ENCODE results near the gene ROR1.

The ROR1 gene

GRCh38 chr1:63748046-63748580 is 25.7 kb upstream of the ROR1 start:
- Mint-ChIP-seq H3K4me3 (no peak overlapping the region), H3K27me3 (peaks cover 22% of the 10 kb centered on the region), H3K4me1 (ENCODE audit: low read depth) (no peaks in the 10 kb centered on the region), H3K27ac (no peak overlapping the region), H3K36me3 (ENCODE audit: low read depth) (no peaks in the 10 kb centered on the region), H3K9me3 (no peaks in the 10 kb centered on the region)

DNA sequence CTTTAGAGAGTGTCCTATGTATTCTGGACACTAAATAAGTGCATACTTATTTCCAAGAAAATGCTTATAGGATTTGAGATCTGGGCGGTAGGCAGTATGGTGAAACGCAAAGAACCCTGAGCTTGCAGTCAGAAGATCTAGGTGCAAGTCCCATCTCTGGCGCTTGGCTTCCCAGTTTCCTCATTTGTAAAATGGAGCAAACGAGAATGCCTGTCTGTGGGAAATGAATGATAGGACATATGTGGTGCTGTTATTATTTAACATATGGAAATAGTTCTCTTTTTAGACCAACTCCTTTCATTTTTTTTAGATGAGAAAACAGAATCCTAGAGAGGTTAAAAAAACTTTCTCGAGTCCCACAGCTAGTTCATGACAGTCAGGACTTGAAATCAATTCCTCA is 25.2 kb upstream of the ROR1 start:
- no peaks in the 10 kb centered on the region for H3K4me1 Mint-ChIP-seq (ENCODE audit: low read depth)
- peaks cover 22% of the 10 kb centered on the region for H3K27me3 Mint-ChIP-seq
- no peak overlapping the region for H3K4me3 Mint-ChIP-seq
- no peak overlapping the region for H3K27ac Mint-ChIP-seq
- no peaks in the 10 kb centered on the region for H3K36me3 Mint-ChIP-seq (ENCODE audit: low read depth)
- no peaks in the 10 kb centered on the region for H3K9me3 Mint-ChIP-seq

- Mint-ChIP-seq H3K36me3 (ENCODE audit: low read depth) (no peaks in the 10 kb centered on the region), H3K9me3 (no peaks in the 10 kb centered on the region), H3K4me1 (ENCODE audit: low read depth) (no peaks in the 10 kb centered on the region), H3K27me3 (peaks cover 22% of the 10 kb centered on the region), H3K4me3 (no peak overlapping the region), H3K27ac (no peak overlapping the region)
These were observed 23.1 kb upstream of the ROR1 start for GRCh38 chr1:63750721-63751120.

- no peaks in the 10 kb centered on the region for H3K4me1 Mint-ChIP-seq (ENCODE audit: low read depth)
- H3K4me3 Mint-ChIP-seq, result no peak overlapping the region
- H3K27ac Mint-ChIP-seq, result no peak overlapping the region
- peaks cover 22% of the 10 kb centered on the region for H3K27me3 Mint-ChIP-seq
- no peaks in the 10 kb centered on the region for H3K9me3 Mint-ChIP-seq
- H3K36me3 Mint-ChIP-seq (ENCODE audit: low read depth), result no peaks in the 10 kb centered on the region
These were observed 21.6 kb upstream of the ROR1 start for GRCh38 chr1:63752176-63752575.

DNA sequence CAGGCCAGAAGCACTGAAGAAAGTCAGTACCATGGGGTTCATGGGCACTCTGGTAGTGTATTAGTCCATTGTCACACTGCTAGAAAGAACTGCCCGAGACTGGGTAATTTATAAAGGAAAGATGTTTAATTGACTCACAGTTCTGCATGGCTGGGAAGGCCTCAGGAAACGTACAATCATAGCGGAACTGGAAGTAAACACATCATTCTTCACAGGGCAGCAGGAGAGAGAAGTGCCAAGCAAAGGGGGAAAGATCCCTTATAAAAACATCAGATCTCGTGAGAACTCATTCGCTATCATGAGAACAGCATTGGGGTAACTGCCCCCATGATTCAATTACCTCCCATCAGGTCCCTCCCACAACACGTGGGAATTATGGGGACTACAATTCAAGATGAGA is 20.2 kb upstream of the ROR1 start:
- H3K36me3 Mint-ChIP-seq (ENCODE audit: low read depth), result no peaks in the 10 kb centered on the region

GRCh38 chr1:63756839-63757238 is 17.0 kb upstream of the ROR1 start:
- Mint-ChIP-seq H3K4me3 (no peak overlapping the region), H3K27me3 (no peaks in the 10 kb centered on the region), H3K27ac (no peak overlapping the region), H3K4me1 (ENCODE audit: low read depth) (no peaks in the 10 kb centered on the region), H3K36me3 (ENCODE audit: low read depth) (no peaks in the 10 kb centered on the region), H3K9me3 (no peaks in the 10 kb centered on the region)

More for the DNA sequence above, 20.2 kb upstream of the ROR1 start:
- Mint-ChIP-seq H3K27me3 (peaks cover 15% of the 10 kb centered on the region), H3K4me1 (ENCODE audit: low read depth) (no peaks in the 10 kb centered on the region), H3K27ac (no peak overlapping the region), H3K4me3 (no peak overlapping the region), H3K9me3 (no peaks in the 10 kb centered on the region)

DNA sequence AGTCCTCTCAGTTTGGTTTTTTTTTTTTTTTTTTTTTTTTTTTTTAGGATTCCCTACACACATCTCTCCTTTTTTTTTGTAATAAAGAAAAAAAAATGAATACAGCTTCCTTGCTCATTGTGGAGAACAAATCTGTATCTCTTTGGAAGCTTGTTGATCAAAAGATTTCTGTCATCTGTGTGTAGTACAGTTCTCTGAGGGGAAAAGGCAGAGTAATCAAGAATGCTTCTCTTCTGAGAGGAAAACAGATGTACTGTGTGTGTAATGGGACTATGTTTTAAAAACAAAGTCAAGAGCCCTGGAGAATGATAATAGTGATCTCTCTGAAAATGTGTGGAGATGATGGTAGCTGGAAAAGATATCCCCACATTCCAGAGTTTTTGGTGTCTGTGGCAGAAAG is 16.5 kb upstream of the ROR1 start:
- Mint-ChIP-seq H3K27ac (no peak overlapping the region), H3K27me3 (no peaks in the 10 kb centered on the region), H3K4me1 (ENCODE audit: low read depth) (no peaks in the 10 kb centered on the region), H3K4me3 (no peak overlapping the region), H3K36me3 (ENCODE audit: low read depth) (no peaks in the 10 kb centered on the region), H3K9me3 (no peaks in the 10 kb centered on the region)

GRCh38 chr1:63758791-63759190 is 15.0 kb upstream of the ROR1 start:
- Mint-ChIP-seq H3K4me1 (ENCODE audit: low read depth) (no peaks in the 10 kb centered on the region), H3K27ac (no peak overlapping the region), H3K4me3 (no peak overlapping the region), H3K36me3 (ENCODE audit: low read depth) (no peaks in the 10 kb centered on the region), H3K27me3 (peaks cover 1% of the 10 kb centered on the region), H3K9me3 (peaks cover 5% of the 10 kb centered on the region)

GRCh38 chr1:63759778-63760177 is 14.0 kb upstream of the ROR1 start:
- Mint-ChIP-seq H3K36me3 (ENCODE audit: low read depth) (no peaks in the 10 kb centered on the region), H3K9me3 (peaks cover 8% of the 10 kb centered on the region), H3K4me1 (ENCODE audit: low read depth) (no peaks in the 10 kb centered on the region), H3K4me3 (no peak overlapping the region), H3K27me3 (peaks cover 5% of the 10 kb centered on the region), H3K27ac (no peak overlapping the region)

- H3K36me3 Mint-ChIP-seq (ENCODE audit: low read depth), result no peaks in the 10 kb centered on the region
- peaks cover 20% of the 10 kb centered on the region for H3K4me1 Mint-ChIP-seq (ENCODE audit: low read depth)
- H3K4me3 Mint-ChIP-seq, result no peak overlapping the region
- no peaks in the 10 kb centered on the region for H3K9me3 Mint-ChIP-seq
- no peak overlapping the region for H3K27ac Mint-ChIP-seq
- H3K27me3 Mint-ChIP-seq, result peaks cover 42% of the 10 kb centered on the region
These were observed 3.4 kb upstream of the ROR1 start for GRCh38 chr1:63770381-63770780.

GRCh38 chr1:63772201-63772600 is 1.6 kb upstream of the ROR1 start:
- H3K27me3 Mint-ChIP-seq, result peaks cover 60% of the 10 kb centered on the region
- H3K9me3 Mint-ChIP-seq, result no peaks in the 10 kb centered on the region
- H3K4me1 Mint-ChIP-seq (ENCODE audit: low read depth), result peaks cover 22% of the 10 kb centered on the region
- H3K4me3 Mint-ChIP-seq, result no peak overlapping the region
- H3K27ac Mint-ChIP-seq, result no peak overlapping the region
- no peaks in the 10 kb centered on the region for H3K36me3 Mint-ChIP-seq (ENCODE audit: low read depth)

GRCh38 chr1:63772876-63773275 is 941 bp upstream of the ROR1 start:
- H3K36me3 Mint-ChIP-seq (ENCODE audit: low read depth), result no peaks in the 10 kb centered on the region
- no peaks in the 10 kb centered on the region for H3K9me3 Mint-ChIP-seq
- H3K27ac Mint-ChIP-seq, result no peak overlapping the region
- peaks cover 22% of the 10 kb centered on the region for H3K4me1 Mint-ChIP-seq (ENCODE audit: low read depth)
- H3K27me3 Mint-ChIP-seq, result peaks cover 66% of the 10 kb centered on the region
- H3K4me3 Mint-ChIP-seq, result peak overlapping the region; percentile 78

DNA sequence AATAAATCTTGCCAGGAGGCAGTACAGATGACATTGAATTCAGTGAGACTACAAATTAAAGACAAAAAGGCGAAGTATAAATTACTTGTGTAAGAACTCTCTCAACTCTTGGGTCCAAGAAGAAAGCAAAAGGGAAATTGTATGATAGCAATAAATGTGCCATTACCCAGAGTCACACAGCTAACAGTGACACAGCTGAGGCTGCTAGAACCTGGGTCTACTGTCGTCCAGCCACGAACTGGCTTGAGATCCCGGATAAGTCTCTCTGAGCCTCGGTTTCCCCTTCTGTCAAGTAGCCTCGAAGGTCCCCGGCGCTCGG is 362 bp upstream of the ROR1 start:
- Mint-ChIP-seq H3K27ac (no peak overlapping the region), H3K4me1 (ENCODE audit: low read depth) (peaks cover 22% of the 10 kb centered on the region), H3K9me3 (no peaks in the 10 kb centered on the region), H3K4me3 (peak overlapping the region; percentile 78), H3K27me3 (peaks cover 65% of the 10 kb centered on the region), H3K36me3 (ENCODE audit: low read depth) (no peaks in the 10 kb centered on the region)

DNA sequence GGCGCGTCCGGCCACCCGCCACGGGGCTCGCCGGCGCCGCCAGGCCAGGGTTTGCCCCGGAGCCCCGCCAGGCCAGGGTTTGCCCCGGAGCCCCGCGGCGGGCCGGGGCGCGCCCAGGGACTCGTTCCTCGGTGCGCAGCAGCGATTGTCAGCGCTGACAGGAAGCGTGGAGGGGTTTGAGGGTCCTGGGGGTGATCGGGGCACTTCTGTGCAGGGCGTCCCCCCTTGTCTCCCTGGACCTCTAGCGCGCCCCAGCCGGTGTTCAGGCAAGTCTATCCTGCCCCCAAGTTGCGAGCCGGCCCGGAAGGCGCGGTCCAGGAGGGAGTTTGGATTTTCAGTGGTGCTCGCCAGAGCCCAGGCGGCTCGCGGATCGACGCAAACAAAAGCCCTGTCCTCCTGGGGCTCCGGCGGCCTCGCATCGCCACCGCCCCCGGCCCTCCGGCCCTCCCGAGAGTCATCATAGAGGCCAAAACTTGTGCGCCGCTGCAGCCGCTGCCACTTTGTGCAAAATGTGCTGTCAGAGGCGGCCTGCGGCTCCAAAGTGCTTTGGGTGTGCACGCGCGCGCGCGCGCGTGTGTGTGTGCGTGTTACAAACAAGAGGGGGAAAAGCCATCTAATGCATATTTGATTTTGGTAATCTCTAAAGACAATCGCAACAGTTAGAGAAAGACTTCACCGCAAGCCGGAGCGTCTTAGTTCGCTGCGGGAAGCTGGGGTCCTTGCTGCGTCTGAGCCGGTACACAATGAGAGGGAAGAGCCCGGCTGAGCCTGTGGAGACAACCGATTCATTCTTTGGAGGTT is 1.0 kb downstream of the ROR1 start:
- no peaks in the 10 kb centered on the region for H3K36me3 Mint-ChIP-seq (ENCODE audit: low read depth)
- peak overlapping the region; percentile 69 for H3K4me3 Mint-ChIP-seq
- H3K27me3 Mint-ChIP-seq, result peaks cover 68% of the 10 kb centered on the region
- H3K4me1 Mint-ChIP-seq (ENCODE audit: low read depth), result peaks cover 22% of the 10 kb centered on the region
- H3K27ac Mint-ChIP-seq, result no peak overlapping the region
- H3K9me3 Mint-ChIP-seq, result no peaks in the 10 kb centered on the region

GRCh38 chr1:63775418-63776127 is 1.8 kb downstream of the ROR1 start:
- no peaks in the 10 kb centered on the region for H3K9me3 Mint-ChIP-seq
- peaks cover 66% of the 10 kb centered on the region for H3K27me3 Mint-ChIP-seq
- no peaks in the 10 kb centered on the region for H3K36me3 Mint-ChIP-seq (ENCODE audit: low read depth)
- no peak overlapping the region for H3K27ac Mint-ChIP-seq
- peak overlapping the region; percentile 69 for H3K4me3 Mint-ChIP-seq
- H3K4me1 Mint-ChIP-seq (ENCODE audit: low read depth), result peaks cover 22% of the 10 kb centered on the region
